C1 segment of cervical spinal cord (tissue), 14 donors: ENCODE data around the gene TNFAIP8L2.
A peak's percentile ranks its signal among the peaks of the same experiment; 100 is the strongest.

Experiments used
- DNase-seq, 14 donors: peaks; one replicate each; lab custom pipeline; 2025; lab: John Stamatoyannopoulos, UW

The TNFAIP8L2 gene

GRCh38 chr1:151145304-151146071, 11.0 kb upstream of the TNFAIP8L2 start:
- DNase-seq: peak in 4 of 14 donors; percentile 19 to 57 (median 34)

DNA sequence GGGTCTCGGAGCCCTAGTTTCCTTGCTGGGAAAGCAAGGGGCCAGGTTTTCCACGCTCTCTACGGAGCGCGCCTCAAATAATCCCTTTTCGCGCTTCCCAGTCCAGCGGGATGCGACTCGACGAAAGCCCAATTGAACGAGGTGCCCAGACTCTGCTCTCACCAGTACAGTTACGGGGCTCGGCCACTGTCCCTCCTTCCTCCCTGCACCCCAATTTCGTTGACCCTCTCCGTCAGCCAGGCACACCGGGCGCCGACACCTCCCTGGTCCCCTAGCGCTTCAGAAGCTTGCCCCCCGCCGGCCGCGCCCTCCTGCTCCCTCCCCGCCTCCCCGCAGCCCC, 10.4 kb upstream of the TNFAIP8L2 start:
- no peak for DNase-seq

DNA sequence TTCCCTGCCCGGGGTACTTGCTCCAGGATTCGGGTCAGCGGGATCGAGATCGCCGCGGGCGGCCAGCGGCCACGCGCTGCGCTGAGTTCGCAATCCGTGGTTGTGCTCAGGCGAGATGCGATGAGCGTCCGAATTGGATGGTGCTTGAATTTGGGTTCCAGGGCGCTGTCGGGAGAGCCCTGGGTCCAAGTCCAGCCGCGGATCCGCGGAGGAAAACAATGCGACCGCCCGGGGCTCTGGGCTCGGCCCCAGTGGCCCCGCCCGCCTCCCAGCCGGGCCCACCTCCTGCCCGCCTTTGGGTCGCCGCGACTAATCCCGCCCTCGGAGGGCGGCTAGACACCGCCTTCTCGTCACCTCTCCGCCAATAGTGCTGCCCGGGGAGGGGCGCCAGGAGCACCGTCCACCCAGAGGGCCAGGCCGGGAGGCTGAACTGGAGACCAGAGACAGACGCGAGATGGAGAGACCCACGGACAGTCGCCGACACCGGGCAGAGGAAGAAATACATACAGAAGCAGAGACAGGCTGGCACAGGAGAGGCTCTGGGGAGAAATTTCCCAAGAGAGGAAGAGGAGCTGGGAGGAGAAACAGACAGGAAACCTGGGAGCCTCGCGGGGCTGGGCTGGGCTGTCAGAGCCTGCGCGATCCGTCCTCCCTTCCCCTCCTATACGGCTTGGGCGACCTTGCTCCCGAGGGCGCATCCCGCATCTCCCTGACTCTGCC, 9.9 kb upstream of the TNFAIP8L2 start, which contains the start of gene SEMA6C:
TSS of gene SEMA6C (minus strand) at position 220 of the 720 bp plus-strand sequence. CDS start 4,010 bp downstream, outside the sequence.
- DNase-seq: peak; percentile 67 to 97 (median 92)

- DNase-seq: peak in 1 of 14 donors; percentile 72
These were observed 9.3 kb upstream of the TNFAIP8L2 start for GRCh38 chr1:151147132-151147503.

- no peak for DNase-seq
These were observed 8.8 kb upstream of the TNFAIP8L2 start for GRCh38 chr1:151147665-151148064.

DNA sequence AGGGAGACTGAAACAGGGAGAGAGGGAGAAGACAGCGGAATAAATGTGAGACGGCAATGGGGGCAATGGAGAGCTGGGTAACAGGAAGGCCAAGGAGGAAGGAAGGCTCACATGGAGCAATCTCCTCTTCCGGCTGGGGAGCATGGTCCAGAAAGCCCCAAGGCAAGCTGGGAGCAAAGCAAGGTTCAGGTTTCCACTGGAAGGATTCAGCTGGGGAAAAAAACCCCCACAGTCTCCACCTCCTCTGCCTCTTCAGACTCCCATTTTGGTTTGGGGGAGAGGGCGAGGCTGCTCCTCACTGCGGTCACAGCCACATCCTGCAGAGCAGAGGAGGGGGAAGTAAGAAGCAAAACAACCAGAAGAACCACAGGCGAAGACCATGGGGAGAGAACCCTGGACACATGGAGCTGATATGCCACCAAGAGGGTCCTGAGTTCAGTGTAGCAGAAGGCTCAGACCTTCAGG, 650 bp downstream of the TNFAIP8L2 start:
- peak in 5 of 14 donors; percentile 15 to 37 (median 27) for DNase-seq

DNA sequence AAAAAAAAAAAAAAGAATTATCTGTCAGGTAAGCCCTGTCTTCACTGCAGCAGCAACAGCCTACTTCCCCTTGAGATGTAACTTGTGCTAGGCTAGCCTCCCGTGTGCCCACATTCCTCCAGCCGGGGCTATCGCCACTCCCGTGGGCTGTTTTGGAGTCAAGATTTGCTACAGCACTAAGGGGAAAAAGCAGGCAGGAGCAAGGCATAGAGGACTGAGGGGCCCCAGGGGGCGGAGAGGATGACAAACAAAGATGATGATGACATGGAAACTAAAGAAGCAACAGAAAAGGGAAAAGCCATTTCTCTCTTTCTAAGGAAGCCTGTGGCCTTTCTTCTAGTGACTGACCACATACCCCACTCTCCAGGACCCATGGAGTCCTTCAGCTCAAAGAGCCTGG, 1.9 kb downstream of the TNFAIP8L2 start:
- DNase-seq: no peak

DNA sequence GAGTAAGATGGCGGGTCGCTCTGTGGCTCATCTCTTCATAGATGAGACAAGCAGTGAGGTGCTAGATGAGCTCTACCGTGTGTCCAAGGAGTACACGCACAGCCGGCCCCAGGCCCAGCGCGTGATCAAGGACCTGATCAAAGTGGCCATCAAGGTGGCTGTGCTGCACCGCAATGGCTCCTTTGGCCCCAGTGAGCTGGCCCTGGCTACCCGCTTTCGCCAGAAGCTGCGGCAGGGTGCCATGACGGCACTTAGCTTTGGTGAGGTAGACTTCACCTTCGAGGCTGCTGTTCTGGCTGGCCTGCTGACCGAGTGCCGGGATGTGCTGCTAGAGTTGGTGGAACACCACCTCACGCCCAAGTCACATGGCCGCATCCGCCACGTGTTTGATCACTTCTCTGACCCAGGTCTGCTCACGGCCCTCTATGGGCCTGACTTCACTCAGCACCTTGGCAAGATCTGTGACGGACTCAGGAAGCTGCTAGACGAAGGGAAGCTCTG, 2.4 kb downstream of the TNFAIP8L2 start:
- peak in 2 of 14 donors; percentile 30 to 31 for DNase-seq

GRCh38 chr1:151159373-151159772, 2.9 kb downstream of the TNFAIP8L2 start:
- DNase-seq: no peak

GRCh38 chr1:151164732-151165280, 8.4 kb downstream of the TNFAIP8L2 start:
- DNase-seq: peak in 3 of 14 donors; percentile 35 to 47 (median 40)

DNA sequence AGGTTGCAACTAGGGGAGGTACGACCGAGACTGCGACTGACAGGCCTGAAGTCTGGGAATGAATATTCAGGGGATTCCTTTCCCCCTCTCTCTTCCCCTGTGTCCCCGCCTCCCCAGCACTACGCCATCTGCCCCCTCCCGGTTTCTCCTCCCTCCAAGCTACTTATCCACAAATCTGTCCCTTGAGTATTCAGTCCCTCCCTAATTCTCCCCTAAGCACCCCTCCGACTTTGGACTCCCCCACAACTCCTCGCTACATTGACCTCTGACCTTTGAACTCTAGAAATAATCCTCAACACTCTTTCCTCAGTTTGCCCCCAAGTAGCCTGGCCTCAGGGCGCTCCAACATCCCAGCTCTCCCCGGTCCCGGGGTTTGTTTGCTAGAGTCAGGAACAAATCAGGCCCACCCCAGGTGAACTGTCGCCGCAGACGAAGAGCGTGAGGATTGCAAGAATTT, 8.9 kb downstream of the TNFAIP8L2 start:
- DNase-seq: peak in 5 of 14 donors; percentile 58 to 80 (median 63)

DNA sequence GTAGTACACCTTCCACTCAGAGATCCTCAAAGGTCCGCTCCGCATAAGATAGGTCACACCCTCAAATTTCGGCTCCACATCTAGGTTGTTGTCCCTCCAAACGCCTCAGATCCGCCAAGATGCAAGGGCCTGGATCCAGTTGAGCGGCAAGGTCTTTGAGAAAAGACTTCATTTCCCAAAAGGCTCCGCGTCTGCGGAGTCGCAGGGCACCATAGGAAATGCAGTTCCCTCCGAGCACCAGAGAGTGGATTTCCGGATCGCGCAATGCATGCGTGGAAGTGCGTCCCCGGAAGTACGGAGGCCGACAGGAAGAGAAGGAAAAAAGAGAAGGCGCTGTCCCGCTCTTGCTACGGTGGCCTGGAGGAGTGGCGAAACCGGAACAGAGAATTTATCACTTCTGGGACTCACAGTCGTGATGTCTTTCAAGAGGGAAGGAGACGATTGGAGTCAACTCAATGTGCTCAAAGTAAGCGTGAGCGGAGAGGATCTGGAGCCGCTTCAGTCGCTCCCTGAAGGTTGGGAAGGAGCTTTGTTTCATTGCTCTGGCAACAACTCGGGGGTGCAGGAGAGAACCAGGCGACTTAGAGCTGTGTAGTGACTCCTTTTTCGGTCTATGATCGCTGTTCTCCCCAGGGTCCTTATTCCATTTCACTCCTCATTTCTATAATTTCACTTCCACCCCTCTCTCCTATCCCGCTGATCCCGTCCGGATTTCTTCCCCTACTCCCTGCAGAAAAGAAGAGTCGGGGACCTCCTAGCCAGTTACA, 9.5 kb downstream of the TNFAIP8L2 start, which contains the start of the genes LYSMD1 and SCNM1:
TSS of gene LYSMD1 (minus strand) at position 165 of the 767 bp plus-strand sequence. CDS start 644 bp downstream, outside the sequence.
TSS of gene SCNM1 (plus strand) at position 407 of the 767 bp plus-strand sequence. CDS start at position 416, 9 bp downstream.
- DNase-seq: peak; percentile 65 to 99 (median 96)

DNA sequence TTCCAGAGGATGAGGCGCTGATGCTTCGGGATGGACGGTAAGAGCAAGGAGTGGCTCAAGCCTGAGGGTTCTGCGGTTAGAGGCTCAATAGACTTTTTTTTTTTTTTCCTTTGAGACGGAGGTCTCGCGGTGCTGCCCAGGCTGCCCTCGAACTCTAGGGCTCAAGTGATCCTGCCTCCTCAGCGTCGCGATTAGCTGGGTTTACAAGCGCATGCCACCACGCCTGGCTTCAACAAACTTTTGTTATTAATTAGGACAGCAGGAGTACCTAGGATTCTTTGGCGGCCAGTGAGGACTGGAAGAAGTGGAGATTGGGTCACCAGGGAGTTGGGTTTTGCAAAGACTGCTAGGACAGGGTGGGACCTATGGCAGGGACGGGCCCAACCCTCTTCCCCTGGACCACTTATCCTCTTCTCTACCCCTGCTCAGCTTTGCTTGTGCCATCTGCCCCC, 10.1 kb downstream of the TNFAIP8L2 start:
- DNase-seq: peak in 1 of 14 donors; percentile 40

- no peak for DNase-seq
These were observed 10.7 kb downstream of the TNFAIP8L2 start for GRCh38 chr1:151167116-151167515.

GRCh38 chr1:151171190-151171589, 14.7 kb downstream of the TNFAIP8L2 start:
- DNase-seq: no peak

DNA sequence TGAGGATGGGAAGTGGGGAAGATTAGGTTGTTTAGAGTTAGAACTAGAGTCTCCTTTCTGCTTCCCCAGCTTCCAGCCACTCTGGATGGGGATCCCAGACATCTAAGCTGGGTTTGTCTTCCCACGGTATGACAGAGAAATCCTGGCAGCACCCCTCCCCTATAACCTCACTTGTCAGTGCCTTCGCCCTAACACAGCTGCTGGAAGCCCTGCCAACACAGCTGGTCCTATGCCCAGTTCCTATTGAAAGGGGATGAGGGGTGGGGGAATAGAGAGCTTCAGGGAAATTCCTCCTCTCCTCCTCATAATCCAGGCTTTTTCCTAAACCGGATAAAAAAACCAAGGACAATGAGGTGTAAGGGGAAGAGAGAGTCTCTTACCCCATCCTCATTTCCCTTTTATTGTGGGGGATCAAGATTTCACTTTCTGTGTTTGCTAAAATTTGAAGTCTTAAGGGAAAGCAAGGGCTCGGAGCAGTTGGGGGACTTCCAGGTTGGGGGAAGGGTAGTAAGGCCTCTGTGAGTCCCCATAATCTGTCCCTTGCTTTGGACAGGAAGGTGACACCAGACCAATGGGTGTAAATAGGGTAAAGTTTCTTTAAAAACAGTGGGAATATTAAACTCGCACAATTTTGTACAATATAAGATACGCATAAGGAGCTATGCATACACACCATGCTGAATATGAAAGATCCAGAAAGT, 18.7 kb downstream of the TNFAIP8L2 start:
- peak in 11 of 14 donors; percentile 4 to 70 (median 39) for DNase-seq

DNA sequence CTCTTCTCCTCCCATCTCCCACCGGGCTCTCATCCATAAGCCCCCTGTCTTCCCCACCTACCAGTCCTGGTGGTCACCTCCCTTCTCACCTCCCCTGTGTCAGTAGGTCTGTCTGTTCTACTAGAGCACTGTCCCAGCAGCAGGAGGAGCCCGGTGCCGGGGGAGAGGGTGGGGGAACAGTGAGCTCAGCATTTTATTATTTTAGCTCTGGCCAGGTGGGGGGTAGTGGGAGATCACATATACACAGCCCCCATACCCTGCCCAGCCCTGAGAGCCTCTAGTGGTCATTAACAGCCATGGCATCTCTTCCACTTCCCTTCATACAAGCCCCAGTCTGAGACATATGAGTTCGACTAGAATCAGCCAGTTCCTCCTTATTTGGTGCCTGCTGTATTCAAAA, 19.4 kb downstream of the TNFAIP8L2 start, which contains the start of gene TMOD4:
TSS of gene TMOD4 (minus strand) at position 119 of the 400 bp plus-strand sequence. CDS start 1,106 bp downstream, outside the sequence.
- DNase-seq: peak in 1 of 14 donors; percentile 5

DNA sequence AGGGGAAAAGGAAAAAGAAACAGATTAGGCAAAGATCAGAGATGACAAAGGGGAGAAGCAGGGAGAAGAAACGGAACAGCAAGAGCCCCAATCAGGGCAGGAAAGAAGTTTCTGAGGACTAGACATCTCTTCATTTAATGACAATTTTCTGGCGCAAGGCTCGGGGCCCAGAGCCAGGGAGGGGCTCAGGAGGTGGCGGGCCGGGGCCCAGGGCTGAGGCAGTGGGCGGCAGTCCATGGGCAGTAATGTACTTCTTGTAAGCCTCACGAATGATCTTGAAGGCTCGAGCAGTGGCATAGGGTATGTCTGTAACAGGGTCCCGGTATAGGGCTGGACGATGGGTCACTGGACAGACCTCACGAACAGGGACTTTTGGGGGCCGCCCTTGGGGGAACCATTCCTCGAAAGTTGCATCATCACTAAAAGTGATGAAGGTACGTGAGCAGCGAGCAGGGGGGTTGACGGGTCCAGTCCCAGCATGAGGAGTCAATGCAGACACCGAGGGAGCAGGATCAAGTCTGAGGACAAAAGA, 20.1 kb downstream of the TNFAIP8L2 start:
- no peak for DNase-seq

DNA sequence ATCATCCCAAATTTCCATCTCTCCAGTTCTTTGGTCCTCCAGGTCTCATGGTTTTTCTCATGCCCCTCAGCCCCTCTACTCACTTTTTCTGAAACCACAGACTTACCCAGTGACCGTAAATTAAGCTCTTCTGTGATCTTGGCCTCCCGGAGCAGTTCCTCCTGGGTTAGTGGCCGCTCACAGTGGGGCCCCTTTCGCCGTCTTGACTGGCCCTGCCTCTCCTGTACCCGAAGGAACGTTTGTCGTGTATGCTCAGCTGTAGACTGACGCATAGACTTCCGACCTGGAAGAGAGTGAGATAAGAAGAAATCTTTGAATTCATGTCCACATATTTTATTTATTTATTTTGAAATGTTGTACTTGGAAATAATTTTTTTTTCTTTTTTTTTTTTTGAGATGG, 27.8 kb downstream of the TNFAIP8L2 start:
- no peak for DNase-seq

DNA sequence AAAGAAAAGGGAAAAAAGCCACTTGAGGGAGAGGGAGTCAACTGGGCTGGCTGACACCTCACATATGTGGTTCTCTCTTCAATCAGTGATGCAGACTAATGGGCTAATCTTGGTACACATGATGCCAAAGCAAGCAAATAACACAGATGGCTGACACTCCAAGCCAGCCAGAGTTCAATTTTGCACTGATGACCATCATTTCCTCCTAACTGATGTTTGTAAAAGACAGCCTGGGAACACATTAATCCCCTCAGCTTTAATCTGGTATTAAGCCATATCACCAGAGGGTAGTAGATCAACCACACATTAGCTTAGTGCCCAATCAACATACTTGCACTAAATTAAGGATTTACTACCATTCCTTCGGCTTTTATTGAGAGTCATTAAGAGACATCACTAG, 30.8 kb downstream of the TNFAIP8L2 start:
- no peak for DNase-seq
